ENCODE data around the gene PCNT. TPM values are rescaled to one million over a fixed set of nuclear protein-coding genes. Genes with fewer than 3 reads are reported as not detected.

PCNT gene, protein sequence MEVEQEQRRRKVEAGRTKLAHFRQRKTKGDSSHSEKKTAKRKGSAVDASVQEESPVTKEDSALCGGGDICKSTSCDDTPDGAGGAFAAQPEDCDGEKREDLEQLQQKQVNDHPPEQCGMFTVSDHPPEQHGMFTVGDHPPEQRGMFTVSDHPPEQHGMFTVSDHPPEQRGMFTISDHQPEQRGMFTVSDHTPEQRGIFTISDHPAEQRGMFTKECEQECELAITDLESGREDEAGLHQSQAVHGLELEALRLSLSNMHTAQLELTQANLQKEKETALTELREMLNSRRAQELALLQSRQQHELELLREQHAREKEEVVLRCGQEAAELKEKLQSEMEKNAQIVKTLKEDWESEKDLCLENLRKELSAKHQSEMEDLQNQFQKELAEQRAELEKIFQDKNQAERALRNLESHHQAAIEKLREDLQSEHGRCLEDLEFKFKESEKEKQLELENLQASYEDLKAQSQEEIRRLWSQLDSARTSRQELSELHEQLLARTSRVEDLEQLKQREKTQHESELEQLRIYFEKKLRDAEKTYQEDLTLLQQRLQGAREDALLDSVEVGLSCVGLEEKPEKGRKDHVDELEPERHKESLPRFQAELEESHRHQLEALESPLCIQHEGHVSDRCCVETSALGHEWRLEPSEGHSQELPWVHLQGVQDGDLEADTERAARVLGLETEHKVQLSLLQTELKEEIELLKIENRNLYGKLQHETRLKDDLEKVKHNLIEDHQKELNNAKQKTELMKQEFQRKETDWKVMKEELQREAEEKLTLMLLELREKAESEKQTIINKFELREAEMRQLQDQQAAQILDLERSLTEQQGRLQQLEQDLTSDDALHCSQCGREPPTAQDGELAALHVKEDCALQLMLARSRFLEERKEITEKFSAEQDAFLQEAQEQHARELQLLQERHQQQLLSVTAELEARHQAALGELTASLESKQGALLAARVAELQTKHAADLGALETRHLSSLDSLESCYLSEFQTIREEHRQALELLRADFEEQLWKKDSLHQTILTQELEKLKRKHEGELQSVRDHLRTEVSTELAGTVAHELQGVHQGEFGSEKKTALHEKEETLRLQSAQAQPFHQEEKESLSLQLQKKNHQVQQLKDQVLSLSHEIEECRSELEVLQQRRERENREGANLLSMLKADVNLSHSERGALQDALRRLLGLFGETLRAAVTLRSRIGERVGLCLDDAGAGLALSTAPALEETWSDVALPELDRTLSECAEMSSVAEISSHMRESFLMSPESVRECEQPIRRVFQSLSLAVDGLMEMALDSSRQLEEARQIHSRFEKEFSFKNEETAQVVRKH (N-terminal part only)
- total RNA-seq (2012; rRNA removed): 16.2 and 21.2 TPM in 2 replicates

DNA sequence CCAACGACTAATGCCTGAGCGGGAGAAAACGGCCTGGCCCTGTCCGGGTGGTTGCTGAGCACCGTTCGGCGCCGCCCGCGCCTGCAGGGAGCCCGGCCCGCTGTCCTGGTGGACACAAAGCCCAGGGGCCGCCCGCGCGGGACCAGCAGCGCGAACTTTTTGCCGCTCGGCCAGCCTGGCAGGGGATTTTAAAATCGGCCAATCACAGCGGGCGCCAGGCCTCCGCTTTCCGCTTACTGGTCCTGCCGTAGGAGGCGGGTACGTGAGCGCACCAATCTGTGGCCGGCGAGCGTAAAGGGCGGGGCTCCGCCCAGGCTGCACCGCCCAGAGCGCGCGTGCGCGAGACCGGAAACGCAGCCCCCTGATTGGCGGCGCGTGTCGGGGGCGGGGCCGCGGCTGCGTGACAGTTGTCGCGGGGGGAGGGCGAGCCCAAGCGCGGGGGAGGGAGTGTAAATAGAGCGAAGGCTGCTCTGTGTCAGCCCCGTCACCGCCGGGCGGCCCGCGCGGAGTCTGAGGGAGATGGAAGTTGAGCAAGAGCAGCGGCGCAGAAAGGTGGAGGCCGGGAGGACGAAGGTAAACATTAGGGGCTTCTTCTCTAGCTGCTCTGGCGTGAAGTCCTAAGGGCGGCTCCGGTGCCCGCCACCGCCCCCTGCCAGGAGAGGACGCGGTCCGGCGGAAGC lies at the start of gene PCNT, which contains the start of gene C21orf58:
Gene PCNT, plus strand, starts transcription at position 447 of the 680 bp plus-strand sequence. Its CDS starts 73 bp downstream, at position 520.
Gene C21orf58, minus strand, starts transcription at position 161 of the 680 bp plus-strand sequence. CDS start 1,132 bp downstream, outside the sequence.
- H3K9me3 ChIP-seq (replicated peaks; ENCODE audit: low read length): no peaks in the 10 kb centered on the region
- H3K27me3 ChIP-seq (ENCODE audit: control insufficient read depth, insufficient read depth, low read length): no peaks in the 10 kb centered on the region
- H3K9ac ChIP-seq (ENCODE audit: low read depth, low read length): peak within 1 kb of the TSS; percentile 95
- H3K4me3 ChIP-seq (ENCODE audit: low read length): peak within 1 kb of the TSS; percentile 99
- peak within 1 kb of the TSS; percentile 98 for H3K4me2 ChIP-seq (ENCODE audit: low read length)
- H3K4me1 ChIP-seq (ENCODE audit: control insufficient read depth, insufficient read depth, low read length): peaks cover 33% of the 10 kb centered on the region
- peaks cover 10% of the 10 kb centered on the region for H3K36me3 ChIP-seq (ENCODE audit: insufficient read depth, low read length)

DNA sequence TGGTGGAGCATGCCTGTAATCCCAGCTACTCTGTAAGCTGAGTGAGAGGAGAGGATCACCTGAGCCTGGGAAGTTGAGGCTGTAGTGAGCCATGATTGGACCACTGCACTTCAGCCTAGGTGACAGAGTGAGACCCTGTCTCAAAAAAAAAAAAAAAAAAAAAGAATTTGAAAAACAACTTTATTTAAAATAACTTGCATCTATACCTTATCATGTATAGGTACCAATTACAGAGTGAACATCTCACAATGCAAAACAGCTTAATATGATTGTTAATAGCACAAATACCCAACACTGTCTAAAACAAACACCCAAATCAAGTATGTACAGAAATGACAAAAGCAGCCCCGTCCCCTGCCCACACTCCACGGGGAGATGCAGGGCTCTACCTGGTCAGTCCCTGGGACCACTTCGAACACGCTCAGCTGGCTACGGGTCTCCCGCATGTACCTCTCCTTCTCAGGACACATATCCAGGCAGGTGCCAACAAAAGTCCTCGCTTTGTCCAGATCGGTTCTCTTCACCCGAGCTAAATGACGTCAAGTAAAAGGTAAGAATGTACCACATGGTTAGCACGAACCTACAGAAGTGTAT lies 49.1 kb upstream of the PCNT start:
- no peaks in the 10 kb centered on the region for H3K4me1 ChIP-seq (ENCODE audit: control insufficient read depth, insufficient read depth, low read length)
- no peak overlapping the region for H3K4me3 ChIP-seq (ENCODE audit: low read length)
- H3K4me2 ChIP-seq (ENCODE audit: low read length): no peak overlapping the region
- H3K36me3 ChIP-seq (ENCODE audit: insufficient read depth, low read length): peaks cover 78% of the 10 kb centered on the region
- H3K9me3 ChIP-seq (replicated peaks; ENCODE audit: low read length): no peaks in the 10 kb centered on the region
- no peak overlapping the region for H3K9ac ChIP-seq (ENCODE audit: low read depth, low read length)
- no peaks in the 10 kb centered on the region for H3K27me3 ChIP-seq (ENCODE audit: control insufficient read depth, insufficient read depth, low read length)

DNA sequence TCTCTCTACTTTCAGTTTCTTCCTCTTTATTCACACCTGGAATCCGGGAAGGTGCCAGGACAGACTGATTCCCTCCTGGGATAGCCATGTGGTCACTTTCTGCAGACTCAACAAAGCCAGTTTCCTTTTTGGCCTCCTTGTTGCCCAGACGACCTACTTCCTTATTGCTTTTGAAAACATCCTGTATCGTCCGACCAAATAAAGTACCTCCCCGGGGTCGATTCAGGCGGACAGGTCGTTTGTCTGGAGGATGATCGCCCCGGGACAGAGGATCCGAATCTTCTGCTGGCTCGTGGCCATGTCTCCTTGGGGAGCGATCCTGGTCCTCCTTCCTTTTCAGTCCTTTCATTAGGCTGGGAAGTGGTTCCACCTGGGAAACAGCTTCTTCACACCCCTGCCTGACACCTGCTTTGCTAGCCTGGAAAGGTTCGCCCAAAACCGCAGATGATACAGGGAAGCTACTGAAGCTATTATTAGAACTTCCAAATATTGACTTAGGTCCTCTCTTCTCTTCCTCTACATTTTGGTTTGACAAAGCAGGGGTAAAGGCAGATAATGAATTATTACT lies 39.8 kb upstream of the PCNT start:
- Histone ChIP-seq H3K9me3 (replicated peaks; ENCODE audit: low read length) (no peaks in the 10 kb centered on the region), H3K4me1 (ENCODE audit: control insufficient read depth, insufficient read depth, low read length) (peaks cover 19% of the 10 kb centered on the region), H3K4me3 (ENCODE audit: low read length) (no peak overlapping the region), H3K4me2 (ENCODE audit: low read length) (peak overlapping the region; percentile 84), H3K27me3 (ENCODE audit: control insufficient read depth, insufficient read depth, low read length) (no peaks in the 10 kb centered on the region), H3K36me3 (ENCODE audit: insufficient read depth, low read length) (peaks cover 34% of the 10 kb centered on the region), H3K9ac (ENCODE audit: low read depth, low read length) (no peak overlapping the region)

DNA sequence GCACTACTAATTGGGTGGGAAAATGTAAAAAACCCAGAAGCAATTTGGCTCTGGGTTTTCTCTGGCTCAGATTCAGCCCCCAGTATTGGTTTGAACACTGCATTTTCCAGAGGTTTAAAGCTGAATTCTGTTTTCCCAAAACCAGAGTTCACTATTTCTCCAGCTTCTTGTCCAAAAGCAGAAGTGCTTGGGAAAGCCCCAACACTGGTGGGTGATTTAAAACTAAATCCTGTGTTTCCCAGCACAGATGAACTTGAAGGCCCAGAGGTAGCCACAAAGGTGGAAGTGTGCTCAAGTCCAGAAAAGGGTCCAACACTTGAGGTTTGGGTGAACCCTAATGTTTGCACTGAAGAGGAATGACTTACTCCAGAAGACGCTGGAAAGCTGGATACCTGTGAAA lies 39.2 kb upstream of the PCNT start:
- Histone ChIP-seq H3K4me1 (ENCODE audit: control insufficient read depth, insufficient read depth, low read length) (peaks cover 19% of the 10 kb centered on the region), H3K9me3 (replicated peaks; ENCODE audit: low read length) (no peaks in the 10 kb centered on the region), H3K9ac (ENCODE audit: low read depth, low read length) (peak overlapping the region; percentile 97)

DNA sequence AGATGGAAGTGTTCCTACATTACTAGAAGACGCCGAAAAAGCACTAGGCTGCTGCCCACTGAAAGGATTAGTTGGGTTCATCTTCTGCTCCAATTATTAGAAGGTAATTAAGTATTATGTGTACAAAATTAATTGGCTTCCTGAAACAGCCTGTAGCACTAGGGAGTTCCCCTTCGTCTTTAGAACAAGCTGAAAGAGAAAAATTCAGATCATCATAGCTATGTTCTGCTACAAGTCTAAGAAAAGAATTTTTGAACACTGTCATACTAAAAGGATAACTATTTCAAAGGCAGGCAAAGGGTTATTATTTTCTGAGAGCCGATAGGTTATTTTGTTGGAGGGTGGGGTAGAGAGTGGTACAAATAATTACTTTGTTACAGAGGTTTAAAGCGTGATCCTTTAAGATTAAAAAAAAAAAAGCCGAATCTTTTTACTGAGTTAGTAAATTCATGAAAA lies 38.7 kb upstream of the PCNT start, which contains the start of gene MCM3AP:
Gene MCM3AP, minus strand, starts transcription at position 406 of the 456 bp plus-strand sequence. Its CDS starts 325 bp downstream, at position 81.
- Histone ChIP-seq H3K9ac (ENCODE audit: low read depth, low read length) (peak within 1 kb of the TSS; percentile 97), H3K4me3 (ENCODE audit: low read length) (peak within 1 kb of the TSS; percentile 93), H3K9me3 (replicated peaks; ENCODE audit: low read length) (no peaks in the 10 kb centered on the region), H3K4me2 (ENCODE audit: low read length) (peak within 1 kb of the TSS; percentile 84), H3K4me1 (ENCODE audit: control insufficient read depth, insufficient read depth, low read length) (peaks cover 19% of the 10 kb centered on the region), H3K36me3 (ENCODE audit: insufficient read depth, low read length) (peaks cover 24% of the 10 kb centered on the region), H3K27me3 (ENCODE audit: control insufficient read depth, insufficient read depth, low read length) (no peaks in the 10 kb centered on the region)

More for the DNA sequence above, 39.2 kb upstream of the PCNT start:
- Histone ChIP-seq H3K4me3 (ENCODE audit: low read length) (peak overlapping the region; percentile 93), H3K4me2 (ENCODE audit: low read length) (peak overlapping the region; percentile 84), H3K27me3 (ENCODE audit: control insufficient read depth, insufficient read depth, low read length) (no peaks in the 10 kb centered on the region), H3K36me3 (ENCODE audit: insufficient read depth, low read length) (peaks cover 28% of the 10 kb centered on the region)

DNA sequence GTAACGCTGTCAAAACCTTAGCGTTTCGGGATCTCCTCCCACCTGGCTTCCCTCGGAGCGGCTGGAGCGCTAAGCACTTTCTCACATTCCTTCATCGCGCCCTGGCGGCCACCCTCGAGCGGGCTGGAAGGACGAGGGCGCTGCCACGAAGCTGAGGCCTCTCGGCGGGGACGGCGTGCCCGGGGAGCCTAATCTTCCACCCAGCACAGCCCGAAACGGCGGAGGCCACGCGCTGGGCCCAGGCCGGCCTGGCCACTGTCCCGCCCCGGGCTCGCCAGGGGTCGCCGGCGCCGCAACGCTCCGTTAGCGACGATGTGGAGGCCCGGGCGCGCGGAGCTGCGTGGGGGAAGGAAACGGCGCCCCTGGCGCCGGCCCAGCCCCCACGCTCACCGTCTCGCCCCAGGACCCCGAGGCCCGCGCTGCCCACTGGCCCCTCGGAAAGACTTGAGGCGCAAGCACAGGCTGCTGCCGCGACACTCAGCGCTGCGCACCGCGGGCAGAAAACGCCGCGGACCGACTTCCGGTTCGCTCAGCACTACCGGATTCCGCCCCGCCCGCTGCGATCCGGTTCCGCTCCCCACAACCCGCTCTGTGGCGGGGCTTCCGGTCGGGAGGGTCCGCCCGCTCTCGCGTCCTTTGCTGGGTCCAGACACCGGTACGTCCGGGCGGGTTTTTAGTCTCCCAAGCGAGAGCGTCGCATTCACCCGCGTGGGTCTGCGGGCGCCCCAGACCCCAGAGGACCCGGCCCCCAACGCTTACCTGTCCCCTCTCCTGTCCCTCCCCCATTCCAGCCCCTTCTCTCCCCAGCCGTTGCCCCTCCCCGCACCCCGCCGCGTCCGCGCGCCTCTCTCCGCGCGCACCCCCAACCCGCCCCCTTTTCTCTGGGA lies 38.0 kb upstream of the PCNT start, which contains the start of gene YBEY:
Gene YBEY, plus strand, starts transcription at position 582 of the 887 bp plus-strand sequence. CDS start 572 bp downstream, outside the sequence.
- H3K4me1 ChIP-seq (ENCODE audit: control insufficient read depth, insufficient read depth, low read length): peaks cover 19% of the 10 kb centered on the region
- peaks cover 24% of the 10 kb centered on the region for H3K36me3 ChIP-seq (ENCODE audit: insufficient read depth, low read length)

DNA sequence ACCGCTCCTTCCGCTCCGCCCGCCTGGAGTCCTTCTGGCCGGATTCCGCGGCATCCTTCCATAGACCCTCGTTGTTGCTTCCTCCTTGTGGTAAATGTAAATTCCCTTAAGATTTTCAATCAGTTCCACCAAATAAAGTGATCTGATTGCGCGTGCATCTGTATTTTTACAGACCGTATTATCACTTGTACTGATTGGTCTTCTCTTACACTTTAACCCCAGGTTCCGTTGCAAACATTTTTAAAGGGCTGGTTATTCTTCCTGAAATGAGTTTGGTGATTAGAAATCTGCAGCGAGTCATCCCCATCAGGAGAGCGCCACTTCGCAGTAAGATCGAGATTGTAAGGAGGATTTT lies 37.3 kb upstream of the PCNT start:
- Histone ChIP-seq H3K9ac (ENCODE audit: low read depth, low read length) (peak overlapping the region; percentile 97), H3K4me1 (ENCODE audit: control insufficient read depth, insufficient read depth, low read length) (peaks cover 19% of the 10 kb centered on the region), H3K4me2 (ENCODE audit: low read length) (peak overlapping the region; percentile 84), H3K27me3 (ENCODE audit: control insufficient read depth, insufficient read depth, low read length) (no peaks in the 10 kb centered on the region), H3K36me3 (ENCODE audit: insufficient read depth, low read length) (peaks cover 25% of the 10 kb centered on the region), H3K9me3 (replicated peaks; ENCODE audit: low read length) (no peaks in the 10 kb centered on the region), H3K4me3 (ENCODE audit: low read length) (peak overlapping the region; percentile 93)

More for the DNA sequence above, 38.0 kb upstream of the PCNT start, which contains the start of gene YBEY:
- Histone ChIP-seq H3K9ac (ENCODE audit: low read depth, low read length) (peak within 1 kb of the TSS; percentile 97), H3K27me3 (ENCODE audit: control insufficient read depth, insufficient read depth, low read length) (no peaks in the 10 kb centered on the region), H3K9me3 (replicated peaks; ENCODE audit: low read length) (no peaks in the 10 kb centered on the region), H3K4me2 (ENCODE audit: low read length) (peak within 1 kb of the TSS; percentile 84), H3K4me3 (ENCODE audit: low read length) (peak within 1 kb of the TSS; percentile 93)

DNA sequence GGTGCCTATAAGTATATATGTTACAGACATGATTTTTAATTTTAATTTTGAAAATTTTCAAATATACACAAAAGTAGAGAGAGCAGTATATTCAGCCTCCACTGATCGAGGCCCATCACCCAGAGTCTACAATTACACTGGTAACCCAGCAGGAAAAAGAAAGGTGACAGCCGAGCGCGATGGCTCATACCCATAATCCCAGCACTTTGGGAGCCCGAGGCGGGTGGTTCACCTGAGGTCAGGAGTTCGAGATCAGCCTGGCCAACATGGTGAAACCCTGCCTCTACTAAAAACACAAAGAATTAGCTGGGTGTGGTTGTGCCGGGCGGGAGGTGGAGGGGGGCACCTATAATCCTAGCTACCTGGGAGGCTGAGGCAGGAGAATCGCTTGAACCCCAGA lies 36.4 kb upstream of the PCNT start:
- H3K4me2 ChIP-seq (ENCODE audit: low read length): peak overlapping the region; percentile 84
- H3K9me3 ChIP-seq (replicated peaks; ENCODE audit: low read length): no peaks in the 10 kb centered on the region
- peaks cover 19% of the 10 kb centered on the region for H3K4me1 ChIP-seq (ENCODE audit: control insufficient read depth, insufficient read depth, low read length)
- peak overlapping the region; percentile 97 for H3K9ac ChIP-seq (ENCODE audit: low read depth, low read length)
- H3K36me3 ChIP-seq (ENCODE audit: insufficient read depth, low read length): peaks cover 31% of the 10 kb centered on the region
- H3K4me3 ChIP-seq (ENCODE audit: low read length): peak overlapping the region; percentile 93
- no peaks in the 10 kb centered on the region for H3K27me3 ChIP-seq (ENCODE audit: control insufficient read depth, insufficient read depth, low read length)

DNA sequence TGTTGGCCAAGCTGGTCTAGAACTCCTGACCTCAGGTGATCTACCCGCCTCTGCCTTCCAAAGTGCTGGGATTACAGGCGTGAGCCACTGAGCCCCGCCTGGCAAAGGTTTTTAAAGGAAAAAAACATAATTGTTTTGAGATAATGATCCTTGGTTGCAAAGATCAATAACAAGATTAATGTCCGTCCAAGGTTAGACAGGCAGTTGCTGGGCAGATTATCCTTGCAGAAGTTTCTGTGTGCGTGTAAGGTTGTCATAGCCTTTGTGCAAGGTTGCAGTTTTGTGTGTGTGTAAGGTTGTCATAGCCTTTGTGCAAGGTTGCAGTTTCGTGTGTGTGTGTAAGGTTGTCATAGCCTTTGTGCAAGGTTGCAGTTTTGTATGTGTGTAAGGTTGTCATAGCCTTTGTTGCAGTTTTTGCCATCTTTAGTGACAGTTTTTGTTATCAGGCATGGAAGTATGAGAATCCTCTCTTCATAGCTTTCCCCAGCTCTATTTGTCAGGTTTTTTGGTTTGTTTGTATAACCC lies 34.2 kb upstream of the PCNT start:
- H3K27me3 ChIP-seq (ENCODE audit: control insufficient read depth, insufficient read depth, low read length): no peaks in the 10 kb centered on the region
- peaks cover 13% of the 10 kb centered on the region for H3K36me3 ChIP-seq (ENCODE audit: insufficient read depth, low read length)
- peaks cover 8% of the 10 kb centered on the region for H3K4me1 ChIP-seq (ENCODE audit: control insufficient read depth, insufficient read depth, low read length)
- H3K4me2 ChIP-seq (ENCODE audit: low read length): no peak overlapping the region
- H3K9ac ChIP-seq (ENCODE audit: low read depth, low read length): no peak overlapping the region
- no peak overlapping the region for H3K4me3 ChIP-seq (ENCODE audit: low read length)
- H3K9me3 ChIP-seq (replicated peaks; ENCODE audit: low read length): no peaks in the 10 kb centered on the region

Measured in skeletal muscle satellite cell (primary cell).